Measurements from ENCODE around the gene PRR23B. TPM values are rescaled to one million over a fixed set of nuclear protein-coding genes. Genes with fewer than 3 reads are reported as not detected.

PRR23B gene
- polyA plus RNA-seq, 2 of the 4 experiments (the other 2 are of a cell fraction) = not detected

- Histone ChIP-seq H3K27ac (no peak overlapping the region), H3K4me1 (no peaks in the 10 kb centered on the region), H3K9me3 (peaks cover 8% of the 10 kb centered on the region; the same call in 2 of the 3 replicates), H3K4me2 (no peak overlapping the region), H3K4me3 (no peak overlapping the region)
- CTCF ChIA-PET = no interaction called here
- TF ChIP-seq PHF8 (IDR thresholded peaks at IDR 0.05; ENCODE audit: borderline replicate concordance, low read depth) (no peak), KDM1A (IDR thresholded peaks at IDR 0.05; ENCODE audit: low read depth) (no peak), MAFK (IDR thresholded peaks at IDR 0.05; ENCODE audit: partially characterized antibody) (no peak), JUNB (IDR thresholded peaks at IDR 0.05) (no peak)
- 10% methylated on average over 2 of the region's 2 CpGs for WGBS (ENCODE audit: missing lambda C conversion rate)
- ATAC-seq (no peak), FAIRE-seq (no peak), DNase-seq (ENCODE audit: low read depth in 1 of 2, low spot score in 1 of 2) (no peak)
- POLR2A ChIA-PET = no interaction called here
Measured at GRCh38 chr3:139052802-139053600, 32.3 kb upstream of the PRR23B start.

DNA sequence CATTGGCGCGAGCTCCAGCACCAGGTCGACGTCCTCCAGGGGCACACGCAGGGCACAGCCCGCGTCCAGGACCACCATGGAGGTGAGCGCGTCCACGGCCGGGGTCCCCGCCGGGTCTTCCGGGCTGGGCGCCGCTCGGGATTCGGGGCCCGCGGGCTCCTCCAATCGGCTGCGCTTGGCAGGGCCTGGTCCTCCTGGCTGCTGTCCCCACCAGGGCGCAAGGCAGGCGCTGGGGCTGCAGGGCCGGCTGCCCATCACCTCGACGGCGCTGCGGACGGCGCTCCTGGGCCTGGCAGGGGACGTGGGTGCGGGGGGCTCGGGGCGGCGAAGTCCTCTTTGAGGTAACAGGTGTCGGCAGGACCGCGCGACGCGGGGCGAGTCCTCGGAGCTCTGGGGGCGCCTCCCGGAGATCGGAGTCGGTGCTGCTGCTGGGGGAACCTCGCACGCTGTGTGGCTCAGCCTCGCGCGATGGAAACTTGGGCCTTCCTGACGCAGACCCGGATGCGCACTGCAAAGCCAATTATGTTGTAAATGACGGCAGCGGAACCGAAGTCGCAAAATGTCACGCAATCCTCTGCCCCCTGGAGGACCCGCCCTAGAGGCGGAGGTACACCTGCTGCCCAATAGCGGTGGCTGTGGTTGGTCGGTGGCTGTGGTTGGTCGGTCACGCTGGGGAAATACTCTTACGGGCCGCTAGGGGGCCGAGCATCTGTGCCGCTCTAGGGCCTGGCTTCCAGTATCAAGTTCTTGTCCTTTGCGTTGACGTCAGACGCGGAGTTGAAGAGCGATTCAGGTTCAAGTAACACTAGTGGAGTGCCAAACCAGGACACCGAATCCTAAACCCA is 23.9 kb upstream of the PRR23B start, which contains the start of gene PRR23C:
TSS of gene PRR23C (minus strand) at position 527 of the 845 bp plus-strand sequence. CDS start at position 255, 272 bp downstream.
- ChIA-PET CTCF (no interaction called here), POLR2A (no interaction called here)

More for the DNA sequence above, 23.9 kb upstream of the PRR23B start, which contains the start of gene PRR23C:
- Histone ChIP-seq H3K4me2 (no peak within 1 kb of the TSS), H3K9me3 (no peaks in the 10 kb centered on the region), H3K4me1 (no peaks in the 10 kb centered on the region), H3K4me3 (no peak within 1 kb of the TSS), H3K27ac (no peak within 1 kb of the TSS)
- WGBS (ENCODE audit: missing lambda C conversion rate) = 93% methylated on average over 36 of the region's 77 CpGs
- FAIRE-seq = no peak
- no peak for ATAC-seq
- TF ChIP-seq CHD2 (IDR thresholded peaks at IDR 0.05; ENCODE audit: low read length, partially characterized antibody) (no peak), PBX3 (IDR thresholded peaks at IDR 0.05) (no peak), RFX5 (IDR thresholded peaks at IDR 0.05) (no peak), SMC3 (IDR thresholded peaks at IDR 0.05) (no peak), EHF (CRISPR knock-in tag; IDR thresholded peaks at IDR 0.05) (no peak), HOXB5 (CRISPR knock-in tag; IDR thresholded peaks at IDR 0.05) (no peak), KDM1A (IDR thresholded peaks at IDR 0.05; ENCODE audit: low read depth) (no peak), CBX2 (IDR thresholded peaks at IDR 0.05; ENCODE audit: borderline replicate concordance, low read depth) (no peak), ZFP36 (IDR thresholded peaks at IDR 0.05; ENCODE audit: borderline replicate concordance, partially characterized antibody) (no peak), RCOR1 (IDR thresholded peaks at IDR 0.05; ENCODE audit: low read depth, low read length) (no peak), NR3C1 (IDR thresholded peaks at IDR 0.05) (no peak)
- TF ChIP-seq, protein P1, sequence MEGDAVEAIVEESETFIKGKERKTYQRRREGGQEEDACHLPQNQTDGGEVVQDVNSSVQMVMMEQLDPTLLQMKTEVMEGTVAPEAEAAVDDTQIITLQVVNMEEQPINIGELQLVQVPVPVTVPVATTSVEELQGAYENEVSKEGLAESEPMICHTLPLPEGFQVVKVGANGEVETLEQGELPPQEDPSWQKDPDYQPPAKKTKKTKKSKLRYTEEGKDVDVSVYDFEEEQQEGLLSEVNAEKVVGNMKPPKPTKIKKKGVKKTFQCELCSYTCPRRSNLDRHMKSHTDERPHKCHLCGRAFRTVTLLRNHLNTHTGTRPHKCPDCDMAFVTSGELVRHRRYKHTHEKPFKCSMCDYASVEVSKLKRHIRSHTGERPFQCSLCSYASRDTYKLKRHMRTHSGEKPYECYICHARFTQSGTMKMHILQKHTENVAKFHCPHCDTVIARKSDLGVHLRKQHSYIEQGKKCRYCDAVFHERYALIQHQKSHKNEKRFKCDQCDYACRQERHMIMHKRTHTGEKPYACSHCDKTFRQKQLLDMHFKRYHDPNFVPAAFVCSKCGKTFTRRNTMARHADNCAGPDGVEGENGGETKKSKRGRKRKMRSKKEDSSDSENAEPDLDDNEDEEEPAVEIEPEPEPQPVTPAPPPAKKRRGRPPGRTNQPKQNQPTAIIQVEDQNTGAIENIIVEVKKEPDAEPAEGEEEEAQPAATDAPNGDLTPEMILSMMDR (IDR thresholded peaks at IDR 0.05) = no peak
- TF ChIP-seq, protein P2, sequence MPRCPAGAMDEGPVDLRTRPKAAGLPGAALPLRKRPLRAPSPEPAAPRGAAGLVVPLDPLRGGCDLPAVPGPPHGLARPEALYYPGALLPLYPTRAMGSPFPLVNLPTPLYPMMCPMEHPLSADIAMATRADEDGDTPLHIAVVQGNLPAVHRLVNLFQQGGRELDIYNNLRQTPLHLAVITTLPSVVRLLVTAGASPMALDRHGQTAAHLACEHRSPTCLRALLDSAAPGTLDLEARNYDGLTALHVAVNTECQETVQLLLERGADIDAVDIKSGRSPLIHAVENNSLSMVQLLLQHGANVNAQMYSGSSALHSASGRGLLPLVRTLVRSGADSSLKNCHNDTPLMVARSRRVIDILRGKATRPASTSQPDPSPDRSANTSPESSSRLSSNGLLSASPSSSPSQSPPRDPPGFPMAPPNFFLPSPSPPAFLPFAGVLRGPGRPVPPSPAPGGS (IDR thresholded peaks at IDR 0.05) = no peak
- DNase-seq (ENCODE audit: low read depth in 1 of 2, low spot score in 1 of 2) = peak in 1 of 2 experiments; percentile 8
